Activated naive CD4-positive, alpha-beta T cell treated with anti-CD3 and anti-CD28 coated beads for 36 hours (primary cell): ENCODE data around the gene KIF6. TPM values are rescaled to one million over a fixed set of nuclear protein-coding genes. Genes with fewer than 3 reads are reported as not detected.

Source experiments
- CTCF ChIA-PET: fragments of 350-600 bp; sonication (Branson Sonifier 250); formaldehyde crosslinking; loops from one replicate; lab custom pipeline; 2021; ENCODE audit warnings: antibody characterized with exemption; lab: Charles Lee
- DNase-seq: peaks from one replicate; pipeline ENCODE4 v3.0.0-alpha.2; 2020
- H3K27ac Mint-ChIP-seq: one replicate; pipeline ENCODE4 v1.8.0; 2021; ENCODE audit warnings: mild to moderate bottlenecking, mixed read lengths
- H3K27me3 Mint-ChIP-seq: one replicate; pipeline ENCODE4 v1.8.0; 2021; ENCODE audit warnings: low read depth, mixed read lengths
- H3K36me3 Mint-ChIP-seq: one replicate; pipeline ENCODE4 v1.8.0; 2021; ENCODE audit warnings: low read depth, mixed read lengths
- H3K4me1 Mint-ChIP-seq: one replicate; pipeline ENCODE4 v1.8.0; 2021; ENCODE audit warnings: low read depth, mixed read lengths
- H3K4me3 Mint-ChIP-seq: one replicate; pipeline ENCODE4 v1.8.0; 2021; ENCODE audit warnings: mild to moderate bottlenecking, moderate library complexity, mixed read lengths
- H3K9me3 Mint-ChIP-seq: one replicate; pipeline ENCODE4 v1.8.0; 2021; ENCODE audit warnings: mixed read lengths
- intact Hi-C: fragments of 100-400 bp; cut with micrococcal nuclease; formaldehyde crosslinking; loops from one replicate; pipeline ENCODE4 v1.15.1; 2023
- total RNA-seq, 2 experiments: library from RNA; stranded (reverse); gene quantifications; one replicate each; pipeline ENCODE4 v1.2.3, GENCODE V29; 2021

KIF6 gene
- total RNA-seq, 2 experiments from 2014 or later, result 0.10 to 0.30 TPM

DNA sequence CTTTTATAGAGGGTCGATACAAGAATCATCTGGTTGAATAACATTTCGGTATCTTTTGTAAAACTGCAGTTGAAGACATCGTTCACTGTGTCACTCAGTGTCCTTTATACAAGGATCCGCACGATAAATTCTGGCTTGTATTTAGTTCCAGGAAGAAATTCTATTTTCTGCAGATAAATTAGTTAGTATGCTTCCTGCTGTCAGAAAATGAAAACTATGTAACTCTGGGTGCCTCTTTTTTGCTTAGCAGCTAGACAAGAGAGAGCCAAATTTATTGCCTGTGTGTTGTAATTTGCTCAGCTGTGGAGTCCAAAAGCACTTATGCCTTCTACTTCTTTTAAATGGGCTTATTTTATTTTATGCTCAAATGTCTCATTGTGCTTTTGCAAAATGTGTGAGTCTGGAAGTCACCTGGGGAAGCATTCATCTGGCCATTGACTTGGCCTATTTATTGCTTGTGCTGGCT lies 346.2 kb downstream of the KIF6 start:
- CTCF ChIA-PET, result no interaction called here
- DNase-seq, result no peak
- Mint-ChIP-seq H3K4me1 (no peaks in the 10 kb centered on the region), H3K9me3 (no peaks in the 10 kb centered on the region), H3K27ac (no peak overlapping the region), H3K4me3 (no peak overlapping the region), H3K36me3 (no peaks in the 10 kb centered on the region), H3K27me3 (no peaks in the 10 kb centered on the region)
- intact Hi-C loops, result no loop called here

DNA sequence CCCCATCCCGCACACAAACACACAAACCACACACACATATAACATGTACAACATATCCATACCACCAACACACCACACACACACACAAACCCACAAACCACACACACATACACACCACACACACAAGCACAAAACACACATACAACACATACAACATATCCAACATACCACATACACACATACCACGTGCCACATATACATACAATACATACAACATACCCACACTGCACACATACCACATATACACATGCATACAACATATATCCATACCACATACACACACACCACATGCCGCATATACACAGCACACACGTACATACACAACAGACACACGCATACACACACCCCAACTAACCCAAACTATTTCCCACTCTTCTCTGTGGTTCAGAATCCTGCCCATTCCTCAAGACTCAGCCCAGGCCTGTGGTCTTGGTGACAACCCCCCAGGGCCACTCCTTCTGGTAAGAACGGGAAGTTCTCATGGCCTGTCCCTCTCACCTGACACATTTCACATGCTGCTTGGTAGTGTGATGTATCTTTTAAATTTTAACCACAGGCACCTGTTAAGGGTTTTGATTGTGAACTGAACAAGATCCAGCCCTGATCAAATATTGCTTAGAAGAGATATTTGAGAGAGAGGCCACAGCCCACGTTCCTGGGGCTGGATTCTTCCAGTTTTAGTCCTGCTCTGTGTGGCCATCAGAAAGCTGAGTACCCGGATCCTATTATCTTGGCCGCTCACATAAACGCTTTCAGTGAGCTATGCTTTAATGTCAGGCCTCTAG lies 346.8 kb downstream of the KIF6 start:
- Mint-ChIP-seq H3K27ac (no peak overlapping the region), H3K4me3 (no peak overlapping the region)
- CTCF ChIA-PET, result no interaction called here

DNA sequence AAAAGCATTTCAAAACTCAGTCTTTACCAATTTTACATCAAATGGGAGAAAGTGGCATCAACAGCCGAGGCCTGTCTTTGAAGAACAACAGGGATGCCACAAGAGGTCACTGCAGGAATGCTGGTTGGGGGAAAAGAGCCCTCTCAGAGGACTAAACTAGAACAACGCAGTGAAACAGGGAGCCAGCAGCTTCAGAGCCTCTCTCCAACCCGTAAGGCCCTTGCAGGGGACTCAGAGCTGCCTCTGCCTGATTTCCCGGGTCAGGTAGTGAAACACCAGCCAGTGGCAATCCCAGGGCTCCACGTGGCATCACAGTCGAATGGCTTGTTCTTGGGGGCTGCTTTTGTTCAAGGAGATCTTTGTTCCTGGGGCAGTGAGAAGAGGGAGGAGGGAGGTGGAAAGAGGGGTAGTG lies 347.7 kb downstream of the KIF6 start:
- H3K27ac Mint-ChIP-seq, result no peak overlapping the region
- CTCF ChIA-PET, result no interaction called here

More for the DNA sequence above, 346.8 kb downstream of the KIF6 start:
- H3K9me3 Mint-ChIP-seq, result no peaks in the 10 kb centered on the region
- no peak for DNase-seq
- H3K4me1 Mint-ChIP-seq, result no peaks in the 10 kb centered on the region
- no peaks in the 10 kb centered on the region for H3K36me3 Mint-ChIP-seq
- intact Hi-C loops, result no loop called here
- no peaks in the 10 kb centered on the region for H3K27me3 Mint-ChIP-seq

DNA sequence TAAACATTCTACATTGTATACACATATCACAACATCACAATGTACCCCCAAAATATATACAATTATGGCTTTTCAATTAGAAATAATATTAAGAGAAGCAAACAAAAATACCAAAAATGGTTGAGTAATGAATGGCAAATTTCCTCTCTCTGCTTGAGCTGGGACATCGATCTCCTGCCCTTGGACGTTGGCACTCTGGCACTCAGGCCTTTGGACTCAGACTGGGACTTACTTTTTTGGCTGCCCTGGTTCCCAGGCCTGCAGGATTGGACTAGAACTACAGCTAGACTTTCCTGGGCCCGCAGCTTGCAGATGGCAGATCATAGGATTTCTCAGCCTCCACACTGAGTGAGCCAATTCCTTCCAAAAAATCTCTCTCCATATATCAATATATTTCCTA lies 349.8 kb downstream of the KIF6 start:
- Mint-ChIP-seq H3K27ac (no peak overlapping the region), H3K4me3 (no peak overlapping the region), H3K4me1 (no peaks in the 10 kb centered on the region), H3K36me3 (no peaks in the 10 kb centered on the region), H3K9me3 (no peaks in the 10 kb centered on the region), H3K27me3 (no peaks in the 10 kb centered on the region)
- DNase-seq, result no peak
- CTCF ChIA-PET, result interaction anchor here (2.3 kb wide), 1 partner anchor 12 kb away, joined by 8 read pairs; no protein-coding TSS in a partner anchor
- intact Hi-C loops, result no loop called here

More for the DNA sequence above, 347.7 kb downstream of the KIF6 start:
- Mint-ChIP-seq H3K9me3 (no peaks in the 10 kb centered on the region), H3K27me3 (no peaks in the 10 kb centered on the region), H3K4me3 (no peak overlapping the region), H3K4me1 (no peaks in the 10 kb centered on the region), H3K36me3 (no peaks in the 10 kb centered on the region)
- intact Hi-C loops, result no loop called here
- peak; percentile 41 for DNase-seq

DNA sequence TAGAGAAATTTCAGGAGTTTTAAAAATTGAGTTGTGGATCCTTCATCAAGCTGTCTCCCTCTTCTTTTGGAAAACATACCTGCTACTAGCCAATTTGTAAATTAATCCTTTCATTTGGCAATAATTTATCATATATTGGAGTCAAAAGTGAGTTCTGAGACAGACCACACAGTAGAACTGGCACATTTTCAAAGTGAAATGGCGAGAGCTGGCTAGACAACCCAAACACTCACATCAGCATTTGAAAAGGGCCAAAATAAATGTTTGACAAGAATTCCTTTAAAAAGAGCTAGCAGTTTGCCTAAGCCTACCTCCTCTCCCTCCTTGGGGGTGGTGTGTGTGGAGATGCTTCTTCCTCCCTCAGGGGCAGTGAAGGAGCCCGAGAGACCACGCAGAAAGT lies 354.8 kb downstream of the KIF6 start:
- CTCF ChIA-PET, result no interaction called here
- intact Hi-C loops, result no loop called here
- DNase-seq, result no peak
- no peaks in the 10 kb centered on the region for H3K36me3 Mint-ChIP-seq
- H3K27me3 Mint-ChIP-seq, result peaks cover 2% of the 10 kb centered on the region
- H3K4me3 Mint-ChIP-seq, result no peak overlapping the region
- no peaks in the 10 kb centered on the region for H3K4me1 Mint-ChIP-seq
- H3K27ac Mint-ChIP-seq, result no peak overlapping the region
- H3K9me3 Mint-ChIP-seq, result no peaks in the 10 kb centered on the region

DNA sequence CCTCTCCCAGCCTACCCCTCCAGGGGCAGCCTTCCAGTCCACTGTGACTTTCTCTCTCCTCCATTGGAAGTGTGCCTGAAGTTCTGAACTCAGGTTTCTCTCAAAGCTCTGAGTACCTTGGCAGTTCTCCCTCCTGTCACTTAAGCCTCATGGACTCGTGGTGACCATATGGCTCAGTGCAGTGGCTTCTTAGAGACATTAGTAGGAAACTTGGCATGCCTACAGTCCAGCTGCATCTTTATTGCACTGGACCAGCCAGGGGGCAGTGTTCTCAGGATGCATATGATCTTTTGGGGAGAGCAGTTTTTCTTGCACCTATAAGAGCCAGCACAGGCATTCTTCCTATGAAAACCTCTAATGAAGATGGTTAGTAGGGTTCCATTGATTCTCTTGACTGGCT lies 355.2 kb downstream of the KIF6 start:
- H3K36me3 Mint-ChIP-seq, result no peaks in the 10 kb centered on the region
- H3K27ac Mint-ChIP-seq, result no peak overlapping the region
- CTCF ChIA-PET, result no interaction called here
- H3K4me3 Mint-ChIP-seq, result no peak overlapping the region
- H3K4me1 Mint-ChIP-seq, result no peaks in the 10 kb centered on the region
- no peaks in the 10 kb centered on the region for H3K9me3 Mint-ChIP-seq
- H3K27me3 Mint-ChIP-seq, result peaks cover 2% of the 10 kb centered on the region
- intact Hi-C loops, result loop anchor here (10.0 kb wide), 1 partner anchor 495 kb away; no protein-coding TSS in a partner anchor
- DNase-seq, result no peak

DNA sequence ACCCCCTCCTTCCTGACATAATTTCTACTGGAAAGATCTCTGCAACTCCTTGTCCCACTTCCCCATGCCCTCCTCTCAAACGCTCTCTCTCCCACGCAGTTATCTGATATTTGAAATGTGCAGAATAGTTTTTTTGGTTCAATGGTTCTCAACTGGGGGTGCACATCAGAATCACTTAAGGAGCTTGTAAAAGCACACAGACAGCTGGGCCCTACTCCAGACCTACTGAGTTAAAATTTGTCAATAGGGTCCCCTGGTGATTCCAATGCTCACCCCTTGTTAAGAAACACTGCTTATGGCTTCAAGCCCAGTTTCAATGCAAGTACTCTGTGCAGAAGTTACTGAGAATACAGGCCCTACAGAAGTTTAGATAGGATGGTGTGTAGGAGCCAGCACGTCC lies 357.5 kb downstream of the KIF6 start:
- Mint-ChIP-seq H3K4me1 (no peaks in the 10 kb centered on the region), H3K27me3 (peaks cover 6% of the 10 kb centered on the region), H3K27ac (no peak overlapping the region), H3K4me3 (no peak overlapping the region), H3K36me3 (no peaks in the 10 kb centered on the region), H3K9me3 (no peaks in the 10 kb centered on the region)
- no peak for DNase-seq
- CTCF ChIA-PET, result no interaction called here
- intact Hi-C loops, result loop anchor here (10.0 kb wide), 1 partner anchor 497 kb away; no protein-coding TSS in a partner anchor

DNA sequence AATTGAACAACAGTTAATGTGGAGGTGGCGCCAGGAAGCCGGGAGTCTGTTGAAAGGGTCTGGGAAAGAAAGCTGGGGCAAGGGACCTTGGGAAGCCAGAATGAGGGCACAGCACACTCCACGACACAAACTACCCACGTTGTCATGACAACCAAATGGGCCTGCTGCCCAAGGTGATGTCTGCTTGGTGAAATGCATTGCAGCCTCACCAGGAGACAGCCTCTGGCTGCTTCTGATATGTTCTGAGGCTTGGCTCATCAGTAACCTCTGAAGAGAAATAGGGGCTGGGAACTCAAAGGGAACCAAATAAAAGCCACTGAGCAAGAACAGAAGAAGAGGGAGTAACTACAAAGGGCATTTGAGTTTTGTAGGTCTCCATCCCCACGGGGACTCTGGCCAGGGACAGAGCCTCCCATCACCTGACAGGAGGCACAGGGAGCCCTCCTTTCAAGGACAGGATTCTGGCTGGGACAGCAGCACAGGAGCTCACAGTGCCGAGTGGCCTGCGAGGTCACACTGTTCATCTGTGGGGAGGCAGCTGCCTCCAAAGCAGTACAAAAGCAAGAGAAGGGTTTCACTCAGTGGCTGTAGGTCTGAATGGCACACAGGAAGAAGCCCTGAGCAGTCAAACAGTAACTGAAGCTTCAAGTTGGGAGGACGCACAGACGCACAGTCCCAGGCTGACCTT lies 358.1 kb downstream of the KIF6 start:
- CTCF ChIA-PET, result no interaction called here
- DNase-seq, result no peak
- H3K9me3 Mint-ChIP-seq, result no peaks in the 10 kb centered on the region
- peaks cover 9% of the 10 kb centered on the region for H3K27me3 Mint-ChIP-seq
- no peak overlapping the region for H3K4me3 Mint-ChIP-seq
- H3K36me3 Mint-ChIP-seq, result no peaks in the 10 kb centered on the region
- no peaks in the 10 kb centered on the region for H3K4me1 Mint-ChIP-seq
- H3K27ac Mint-ChIP-seq, result no peak overlapping the region
- intact Hi-C loops, result loop anchor here (10.0 kb wide), 1 partner anchor 498 kb away; no protein-coding TSS in a partner anchor

DNA sequence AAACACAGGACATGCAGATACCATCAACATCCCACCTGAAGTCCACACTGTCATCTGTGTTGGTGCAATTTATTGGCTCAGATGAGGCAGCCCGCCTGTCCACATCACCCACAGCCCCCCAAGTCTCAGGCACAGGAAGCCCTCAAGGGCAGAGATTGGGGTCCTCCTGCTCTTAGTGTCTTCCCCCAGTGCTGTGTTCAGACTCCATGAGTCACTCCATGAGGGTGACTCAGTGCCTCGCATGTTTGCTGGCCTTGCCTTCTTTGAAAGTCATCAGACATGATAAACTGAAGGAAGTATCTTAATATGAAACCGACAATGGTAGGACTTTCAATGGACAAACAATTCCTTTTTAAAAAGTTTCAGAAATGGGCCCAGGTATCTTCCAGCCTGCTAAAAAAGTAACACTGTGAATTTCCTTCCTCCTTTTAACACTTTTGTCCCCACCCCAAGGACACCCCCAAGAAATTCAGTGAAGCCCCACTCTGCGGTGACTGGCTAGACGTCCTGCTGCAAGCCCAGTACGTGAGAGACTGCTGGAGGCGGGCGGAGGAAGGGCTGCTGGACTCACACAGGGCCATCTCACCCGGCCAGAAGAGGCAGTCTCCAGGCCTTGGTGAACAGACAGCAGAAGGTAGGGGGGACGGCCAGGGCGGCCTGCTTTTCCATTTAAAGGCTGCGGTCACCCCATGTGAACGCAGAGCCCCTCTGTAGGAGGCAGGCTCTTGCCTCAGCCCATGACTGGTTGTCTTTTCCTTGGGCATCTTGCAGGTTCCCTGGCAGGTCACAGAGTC lies 359.7 kb downstream of the KIF6 start:
- no peak overlapping the region for H3K27ac Mint-ChIP-seq
- H3K9me3 Mint-ChIP-seq, result no peaks in the 10 kb centered on the region
- no peak for DNase-seq
- no peak overlapping the region for H3K4me3 Mint-ChIP-seq
- intact Hi-C loops, result loop anchor here (10.0 kb wide), 1 partner anchor 499 kb away; no protein-coding TSS in a partner anchor
- H3K27me3 Mint-ChIP-seq, result peaks cover 12% of the 10 kb centered on the region
- CTCF ChIA-PET, result no interaction called here
- no peaks in the 10 kb centered on the region for H3K36me3 Mint-ChIP-seq
- H3K4me1 Mint-ChIP-seq, result no peaks in the 10 kb centered on the region

DNA sequence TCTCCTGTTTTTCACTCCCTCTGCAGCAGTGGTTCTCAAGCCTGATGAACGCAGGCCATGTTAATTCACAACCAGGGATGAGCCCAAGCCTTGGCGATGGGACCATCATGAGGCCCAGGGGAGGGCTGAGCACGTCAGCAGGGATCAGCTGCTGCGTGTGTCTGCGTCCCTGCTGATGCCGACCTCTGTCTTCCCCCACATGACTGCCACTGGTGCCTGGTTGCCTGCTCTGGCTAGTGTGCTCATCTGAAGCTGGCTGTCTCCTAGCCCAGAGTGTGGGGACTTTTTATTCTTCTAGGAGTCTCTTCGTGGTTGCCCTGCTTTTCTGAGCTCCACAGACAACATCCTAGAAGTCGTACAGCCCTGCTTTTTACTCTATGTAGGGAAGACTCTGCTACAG lies 361.9 kb downstream of the KIF6 start:
- Mint-ChIP-seq H3K9me3 (no peaks in the 10 kb centered on the region), H3K27ac (no peak overlapping the region), H3K36me3 (no peaks in the 10 kb centered on the region), H3K27me3 (peaks cover 9% of the 10 kb centered on the region), H3K4me3 (no peak overlapping the region), H3K4me1 (no peaks in the 10 kb centered on the region)
- intact Hi-C loops, result loop anchor here (5.0 to 10.0 kb wide), 2 partner anchors 502 to 944 kb away; no protein-coding TSS in a partner anchor
- CTCF ChIA-PET, result interaction anchor here (0.6 to 2.1 kb wide), 6 partner anchors 13 to 502 kb away, joined by 3 to 8 read pairs (median 4); no protein-coding TSS in a partner anchor
- no peak for DNase-seq

DNA sequence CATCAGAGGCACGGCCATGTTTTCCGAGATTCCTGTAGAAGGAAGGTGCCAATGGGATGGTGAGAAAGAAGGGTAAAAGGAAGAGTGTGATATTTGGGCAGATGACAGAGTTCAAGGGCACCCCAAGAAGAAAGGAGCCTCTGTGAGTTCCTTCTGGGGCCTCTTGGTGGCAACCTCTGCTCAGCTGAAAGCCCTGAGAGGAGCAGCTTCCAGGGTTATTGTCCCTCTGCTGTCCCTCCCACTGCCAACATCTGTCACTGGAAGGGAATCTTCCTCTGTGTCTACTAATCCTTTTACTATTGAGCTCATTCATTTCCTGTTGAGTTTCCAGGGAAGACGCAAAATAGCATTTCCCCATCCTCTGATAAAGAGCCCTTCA lies 362.7 kb downstream of the KIF6 start:
- CTCF ChIA-PET, result interaction anchor here (0.5 to 2.1 kb wide), 7 partner anchors 14 to 946 kb away, joined by 3 to 8 read pairs (median 3); no protein-coding TSS in a partner anchor
- no peaks in the 10 kb centered on the region for H3K36me3 Mint-ChIP-seq
- H3K4me3 Mint-ChIP-seq, result no peak overlapping the region
- no peaks in the 10 kb centered on the region for H3K4me1 Mint-ChIP-seq
- DNase-seq, result no peak
- H3K9me3 Mint-ChIP-seq, result no peaks in the 10 kb centered on the region
- H3K27me3 Mint-ChIP-seq, result peaks cover 9% of the 10 kb centered on the region
- intact Hi-C loops, result loop anchor here (5.0 to 10.0 kb wide), 2 partner anchors 502 to 945 kb away; no protein-coding TSS in a partner anchor
- no peak overlapping the region for H3K27ac Mint-ChIP-seq
